Measurements from ENCODE around the gene TAGLN.

- peak; percentile 47; the same call in 1 of the 2 replicates for TF ChIP-seq JUND (IDR thresholded peaks at IDR 0.05; ENCODE audit: low read length)
- no peak for TF ChIP-seq EZH2 (IDR thresholded peaks at IDR 0.05; ENCODE audit: low read depth, low read length, severe bottlenecking)
- TF ChIP-seq EGR1 (IDR thresholded peaks at IDR 0.05; ENCODE audit: borderline replicate concordance, low read depth, low read length) = no peak
- TF ChIP-seq POLR2A (IDR thresholded peaks at IDR 0.05; ENCODE audit: control extremely low read depth in 1 of 2, low read depth in 2 of 2, low read length in 2 of 2) = no peak
- TF ChIP-seq CTCF (IDR thresholded peaks at IDR 0.05; ENCODE audit: control extremely low read depth in 1 of 3, insufficient read depth in 1 of 3, low read depth in 1 of 3, low read length in 3 of 3) = peak; percentile 97 to 99 (median 98)
Measured at GRCh38 chr11:117180661-117181585, 18.2 kb upstream of the TAGLN start.
